AG20443 (cell line): ENCODE results near the gene TRAK1.
A peak's percentile ranks its signal among the peaks of the same experiment; 100 is the strongest.

ENCODE experiments used
- DNase-seq: peaks from one replicate; pipeline ENCODE4 v3.0.0; 2012; ENCODE audit warnings: low spot score, mixed read lengths

The TRAK1 gene

DNA sequence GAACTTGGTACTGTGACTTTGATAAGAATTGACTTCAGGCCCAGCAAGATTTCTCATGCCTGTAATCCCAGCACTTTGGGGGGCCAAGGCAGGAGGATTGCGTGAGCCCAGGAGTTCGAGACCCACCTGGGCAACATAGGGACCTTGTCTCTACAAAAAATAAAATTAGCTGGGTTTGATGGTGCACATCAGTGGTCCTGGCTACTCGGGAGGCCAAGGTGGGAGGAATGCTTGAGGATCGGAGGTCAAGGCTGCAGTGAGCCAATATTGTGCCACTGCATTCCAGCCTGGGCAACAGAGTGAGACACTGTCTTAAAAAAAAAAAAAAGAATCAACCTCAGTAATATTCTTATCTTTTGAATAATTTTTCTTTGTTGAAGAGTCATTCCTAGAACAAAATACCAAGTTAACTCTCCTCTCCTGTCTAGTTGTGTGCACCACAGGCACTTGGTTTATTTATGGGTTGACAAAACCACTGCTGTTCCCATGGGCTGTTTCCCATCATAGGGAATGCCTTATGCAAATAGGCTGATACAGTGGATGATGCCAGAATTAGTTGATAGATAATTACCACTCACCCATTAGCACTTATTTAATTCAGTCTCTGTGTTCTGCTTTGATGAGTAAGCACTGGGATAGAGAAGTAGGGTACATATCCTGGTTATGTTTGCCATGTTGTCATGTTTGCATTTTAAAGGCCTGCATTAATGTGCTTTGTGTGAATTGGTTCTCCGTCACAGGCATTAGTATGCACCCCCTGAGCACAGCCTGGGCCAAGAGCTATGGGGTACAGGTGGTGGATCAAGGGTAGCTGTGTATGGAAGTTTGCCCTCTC is 32.9 kb downstream of the TRAK1 start:
- no peak for DNase-seq

DNA sequence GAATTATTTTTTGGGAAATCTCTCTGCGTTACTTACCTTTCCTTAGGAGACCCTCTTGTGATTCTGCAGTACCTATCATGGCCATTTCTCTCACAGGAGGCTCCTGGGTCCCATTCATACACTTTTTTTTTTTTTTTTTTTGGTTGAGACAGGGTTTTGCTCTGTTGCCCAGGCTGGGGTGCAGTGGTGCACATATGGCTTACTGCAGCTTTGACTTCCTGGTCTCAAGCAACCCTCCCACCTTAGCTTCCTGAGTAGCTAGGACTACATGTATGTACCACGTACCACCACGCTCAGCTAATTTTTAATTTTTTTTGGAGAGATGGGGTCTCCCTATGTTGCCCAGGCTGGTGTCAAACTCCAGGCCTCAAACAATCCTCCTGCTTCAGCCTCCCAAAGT is 36.1 kb downstream of the TRAK1 start:
- DNase-seq: no peak

DNA sequence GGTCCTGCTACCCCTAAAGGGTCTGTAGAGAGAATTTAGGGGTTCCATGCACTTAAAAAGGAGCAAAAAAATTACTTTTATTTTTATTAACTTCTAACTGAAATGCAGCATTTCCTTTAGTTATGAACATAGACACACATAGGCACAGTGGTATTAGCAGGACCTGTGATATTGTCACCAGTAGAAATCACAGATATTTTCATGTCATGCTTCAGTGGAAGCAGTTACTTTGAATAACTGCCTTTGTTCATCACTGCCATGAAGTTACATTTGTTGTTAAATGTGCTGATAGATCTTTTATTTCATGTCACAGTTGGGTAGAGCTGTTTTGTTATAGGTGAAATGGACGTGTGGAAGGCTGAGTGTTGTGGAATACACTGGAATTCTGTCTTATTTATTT is 37.4 kb downstream of the TRAK1 start:
- no peak for DNase-seq

DNA sequence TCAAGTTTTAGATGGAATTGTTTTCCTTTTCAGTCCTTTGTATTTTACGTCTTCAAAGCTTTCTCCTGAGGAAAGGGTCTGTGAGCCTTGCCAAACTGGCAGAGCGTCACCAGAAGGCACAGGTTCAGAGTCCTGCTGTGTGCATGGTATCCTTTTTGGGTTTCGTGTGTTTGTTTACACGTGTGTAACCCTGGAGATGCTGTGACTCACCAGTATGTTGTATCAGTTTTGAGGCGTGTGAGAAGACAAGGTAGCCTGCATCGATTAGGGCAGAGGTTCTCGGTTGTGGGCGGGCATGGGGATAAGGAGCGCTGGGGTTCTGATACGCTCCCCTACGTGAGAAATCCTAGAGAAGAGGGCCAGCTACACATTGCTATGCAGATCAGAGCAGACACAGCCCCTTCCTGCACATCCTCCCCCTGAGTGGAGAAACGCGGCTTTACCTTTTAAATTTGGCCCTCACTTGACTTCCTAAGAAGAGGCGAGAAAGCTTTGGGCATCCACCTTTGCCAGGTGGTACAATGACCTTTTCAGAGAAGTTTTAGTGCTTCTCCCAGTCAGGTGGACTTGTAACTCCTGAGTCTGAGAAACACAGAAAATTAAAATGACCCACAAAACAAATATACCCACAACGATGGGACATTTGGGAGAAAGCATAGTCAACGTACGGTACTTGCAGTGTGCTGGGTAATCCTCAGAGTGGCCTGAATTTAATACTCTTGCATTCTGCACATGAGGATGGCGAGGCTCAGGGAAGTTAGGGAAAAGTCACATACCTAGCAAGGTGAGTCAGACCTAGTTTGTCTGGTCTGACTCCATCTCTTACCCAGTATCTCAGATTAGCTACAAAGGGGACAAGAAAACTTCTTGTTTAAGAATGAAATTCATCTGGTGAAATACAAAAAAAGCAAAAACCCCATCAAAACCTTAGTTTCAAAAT is 38.1 kb downstream of the TRAK1 start:
- no peak for DNase-seq

DNA sequence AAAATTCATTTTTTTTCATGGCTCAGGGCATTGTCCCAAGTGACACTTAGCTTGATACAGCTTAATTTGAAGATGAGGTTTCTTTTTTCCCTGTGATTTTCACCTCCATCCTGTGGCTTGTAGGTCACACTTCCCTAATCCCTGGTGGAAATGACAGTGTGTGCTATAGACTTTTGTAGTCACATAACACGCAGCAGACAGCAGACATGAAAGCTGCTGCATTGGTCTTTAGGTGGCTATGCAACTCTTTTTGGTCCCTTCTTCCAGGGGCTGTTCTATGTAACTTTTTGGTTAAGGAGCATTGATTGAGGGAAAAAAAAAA is 38.8 kb downstream of the TRAK1 start:
- DNase-seq: no peak

DNA sequence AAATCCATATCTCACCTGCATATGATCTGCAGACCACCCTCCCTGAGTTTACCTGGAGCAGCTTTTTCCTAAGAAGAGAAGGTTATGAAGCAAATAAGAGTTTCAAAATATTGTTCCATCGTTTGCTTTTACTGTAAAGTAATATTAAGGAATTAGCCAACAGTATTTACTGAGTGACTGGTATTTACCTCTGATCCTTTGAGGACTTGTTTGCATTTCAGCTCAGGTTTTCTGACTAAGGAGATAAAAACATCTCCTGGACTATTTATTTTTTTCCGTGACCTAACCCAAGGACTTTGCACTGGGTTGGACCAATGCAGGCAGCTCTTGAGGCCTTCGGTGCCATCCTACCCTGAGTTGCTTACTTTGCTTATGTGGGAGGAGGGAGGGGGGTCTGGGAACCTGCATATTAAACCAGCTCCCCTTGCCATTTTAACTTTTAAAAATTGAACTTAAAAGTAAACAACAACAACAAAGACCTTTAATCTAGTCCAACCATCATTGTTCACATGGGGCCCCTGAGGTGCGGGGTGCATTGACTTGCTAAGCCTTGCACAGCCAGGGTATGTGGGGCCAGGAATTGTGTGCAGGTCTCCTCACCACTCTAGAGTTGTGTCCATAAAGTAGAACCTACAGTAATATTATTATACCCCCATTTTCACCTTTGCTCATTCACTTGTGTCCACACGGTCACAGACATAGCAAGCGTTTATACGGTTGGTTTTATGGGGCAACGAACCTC is 39.3 kb downstream of the TRAK1 start:
- no peak for DNase-seq

DNA sequence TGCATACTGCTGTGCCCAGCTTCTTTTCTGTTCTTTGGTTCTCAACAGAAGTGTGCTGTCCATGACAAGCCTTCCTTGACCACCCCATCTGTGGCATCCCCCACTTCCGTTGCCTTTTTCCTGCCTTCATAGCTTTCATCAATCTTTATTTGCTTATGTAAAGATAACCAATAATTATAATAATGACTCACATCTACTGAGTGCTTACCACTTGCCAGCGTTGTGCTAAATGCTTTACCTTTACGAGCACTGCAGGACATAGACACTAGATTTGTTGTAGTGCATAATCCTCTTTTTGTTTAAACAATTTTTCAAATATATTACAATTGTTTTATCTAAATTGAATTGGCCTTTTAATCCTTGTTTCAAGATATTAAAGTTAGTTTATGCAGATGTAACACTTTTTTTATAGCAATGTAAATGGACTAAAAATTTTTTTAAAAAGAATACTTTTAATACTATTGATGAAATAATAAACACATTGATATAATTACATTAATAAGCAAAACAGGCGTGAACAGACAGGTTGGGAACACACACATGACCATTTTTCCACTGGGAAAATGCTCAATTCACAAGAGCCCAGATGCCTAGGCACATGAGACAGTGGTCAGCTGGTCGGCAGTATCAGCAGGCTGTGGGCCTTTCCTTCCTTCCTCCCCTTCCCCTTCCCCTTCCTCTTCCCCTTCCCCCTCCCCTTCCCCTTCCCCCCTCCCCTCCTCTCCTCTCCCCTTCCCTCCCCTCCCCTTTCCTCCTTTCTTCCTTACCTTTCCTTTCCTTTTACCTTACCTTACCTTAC is 42.5 kb downstream of the TRAK1 start:
- no peak for DNase-seq

DNA sequence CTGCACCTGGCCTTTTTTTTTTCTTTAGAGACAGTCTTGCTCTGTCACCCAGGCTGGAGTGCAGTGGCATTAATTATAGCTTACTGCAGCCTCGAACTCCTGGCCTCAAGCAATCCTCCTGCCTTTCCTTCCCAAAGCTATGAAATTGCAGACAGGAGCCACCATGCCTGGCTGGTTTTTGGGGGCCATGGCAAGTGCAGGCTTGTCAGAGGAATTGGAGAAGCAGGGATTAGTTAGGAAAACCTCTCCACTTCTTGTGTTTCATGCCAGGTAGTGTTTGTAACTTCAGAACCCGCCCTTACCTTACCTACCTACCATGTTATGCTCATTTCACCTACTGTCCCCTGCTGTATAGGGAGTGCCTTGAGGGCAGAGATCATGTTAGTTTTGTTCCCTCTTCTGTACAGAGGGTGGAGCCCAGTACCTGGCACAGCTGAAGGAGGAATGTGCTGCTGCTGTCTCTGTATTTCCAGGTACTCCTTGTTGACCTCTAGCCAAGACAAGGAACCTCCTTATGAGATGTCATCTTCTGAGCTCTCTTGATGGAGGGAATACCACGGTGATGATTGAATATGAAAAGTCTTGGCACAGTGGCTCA is 43.8 kb downstream of the TRAK1 start:
- DNase-seq: no peak

DNA sequence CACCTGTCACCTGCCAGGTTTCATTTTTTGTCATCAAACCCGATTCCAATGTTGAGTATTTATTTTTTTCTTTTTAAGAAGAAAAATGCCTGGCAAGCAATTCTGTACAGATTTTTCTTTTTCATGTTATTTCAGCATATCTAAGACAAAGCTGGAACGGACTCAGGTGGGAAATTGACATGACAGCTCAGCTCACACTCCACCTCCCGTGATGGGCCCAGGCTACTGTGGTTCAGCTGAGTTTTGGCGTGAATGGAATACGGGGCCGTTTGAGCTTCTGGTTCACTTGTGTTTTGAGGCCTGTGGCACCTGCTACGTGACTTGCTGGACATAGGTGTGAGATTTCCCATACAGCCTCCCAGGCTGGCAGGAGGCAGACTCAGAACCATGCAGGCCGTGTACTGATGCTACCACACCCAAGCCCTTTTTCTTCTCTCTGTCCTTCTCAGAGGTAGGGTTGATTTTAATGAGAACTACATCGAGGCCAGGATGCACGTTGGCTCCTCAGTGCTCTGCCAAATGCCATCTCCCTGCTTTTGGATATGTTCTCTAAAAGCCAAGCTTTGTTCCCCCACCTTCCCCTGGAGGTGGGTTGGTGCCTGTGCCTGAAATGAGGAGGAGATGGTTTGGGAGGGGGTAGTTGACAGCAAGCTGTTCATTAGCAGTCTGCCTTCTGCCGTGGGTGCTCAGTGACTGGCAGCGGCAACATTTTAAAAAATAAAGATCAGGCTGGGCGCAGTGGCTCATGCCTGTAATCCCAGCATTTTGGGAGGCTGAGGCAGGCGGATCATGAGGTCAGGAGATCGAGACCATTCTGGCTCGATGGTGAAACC is 48.7 kb downstream of the TRAK1 start:
- no peak for DNase-seq

DNA sequence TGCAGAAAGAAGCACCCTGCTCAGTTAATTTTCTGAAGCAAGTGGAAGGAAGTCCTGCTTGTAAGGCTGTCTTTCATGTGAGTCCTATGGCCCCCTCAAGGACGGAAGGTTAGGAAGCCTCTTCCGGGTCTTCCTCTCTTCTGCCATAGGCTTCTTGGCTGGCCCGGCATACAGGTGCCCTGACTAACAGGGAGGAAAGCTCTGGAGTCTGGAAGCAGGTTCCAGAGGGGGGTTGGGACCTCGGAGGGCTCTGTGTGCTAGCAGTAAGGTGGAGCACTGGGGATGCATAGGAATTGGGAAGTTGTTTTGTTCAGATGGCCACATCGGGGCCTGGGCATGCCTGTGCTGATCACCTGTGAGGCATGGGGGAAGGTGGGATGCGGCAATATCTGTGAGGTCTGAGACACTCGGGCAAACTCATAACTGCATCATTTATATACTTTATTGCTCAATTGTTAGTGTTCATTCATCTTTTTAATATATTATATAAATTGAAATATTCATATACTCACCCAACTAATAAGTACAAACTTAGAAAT is 49.6 kb downstream of the TRAK1 start:
- DNase-seq: no peak

DNA sequence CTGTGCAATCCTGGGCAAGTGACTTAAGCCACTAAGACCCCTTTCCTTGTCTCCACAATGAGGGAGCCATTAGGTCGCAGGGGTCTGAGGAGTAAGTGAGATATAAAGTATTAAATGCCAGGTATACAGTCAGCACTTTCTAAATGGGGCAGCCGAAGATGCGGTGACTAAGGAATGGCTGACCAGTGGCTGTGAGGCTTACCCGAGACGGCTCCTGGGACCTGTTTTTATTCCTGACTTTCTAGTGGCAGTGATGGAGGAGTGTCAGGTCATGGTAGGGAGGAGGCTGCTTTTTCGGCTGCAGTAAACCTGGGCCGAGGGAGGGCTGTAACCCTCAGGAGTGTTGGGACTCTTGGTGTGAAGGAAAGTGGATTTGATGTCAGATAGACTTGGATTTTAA is 52.3 kb downstream of the TRAK1 start:
- no peak for DNase-seq

DNA sequence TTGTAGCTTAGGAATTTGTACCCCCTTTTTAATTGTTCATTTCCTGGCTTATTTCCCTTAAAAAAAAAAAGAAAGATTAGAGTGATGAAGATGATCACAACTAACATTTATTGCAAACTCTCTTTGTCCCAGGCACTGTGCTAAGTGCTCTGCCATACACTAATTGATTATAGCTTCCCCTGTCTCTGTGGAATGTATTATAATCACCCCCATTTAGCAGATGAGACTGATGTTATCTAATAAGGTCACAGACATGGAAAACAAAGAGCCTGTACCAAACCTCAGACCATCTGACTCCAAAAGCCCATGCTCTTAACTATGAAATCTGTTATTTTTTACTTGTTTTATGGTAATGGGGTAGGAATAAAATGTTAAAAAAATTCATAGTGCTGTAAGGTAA is 53.1 kb downstream of the TRAK1 start:
- DNase-seq: no peak

DNA sequence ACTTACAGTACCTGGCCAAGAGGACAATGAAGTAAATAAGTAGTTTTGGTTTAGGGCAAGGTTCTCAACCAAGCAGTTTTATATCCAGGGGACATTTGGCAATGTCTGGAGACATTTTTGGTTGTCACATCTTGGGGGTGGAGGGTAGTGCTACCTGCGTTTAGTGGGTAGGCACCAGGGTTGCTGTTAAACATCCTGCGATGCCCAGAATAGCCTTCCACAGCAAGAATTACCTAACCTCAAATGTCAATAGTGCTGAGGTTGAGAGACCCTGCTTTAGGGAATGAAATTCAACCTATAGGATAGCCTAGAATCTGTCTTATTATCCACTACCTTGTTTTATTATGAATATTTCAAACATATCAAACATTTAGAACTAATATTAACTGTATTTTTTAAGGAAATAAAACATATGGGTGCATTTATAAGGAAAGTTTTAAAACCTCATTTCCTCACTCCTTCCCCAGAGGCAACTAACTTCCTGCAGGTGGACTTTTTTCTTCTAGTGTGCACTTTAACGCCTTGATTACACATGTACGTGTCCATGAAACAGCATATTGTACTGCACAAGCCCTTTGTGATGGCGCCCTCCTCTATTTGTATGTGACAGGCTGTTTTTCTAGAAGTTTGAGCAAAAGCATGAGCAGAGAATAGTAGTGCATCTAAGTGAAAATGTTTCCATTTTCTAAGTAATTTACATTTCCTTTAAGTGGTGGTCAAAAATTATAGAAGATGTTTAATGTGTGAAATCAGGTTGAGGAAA is 57.1 kb downstream of the TRAK1 start:
- no peak for DNase-seq

DNA sequence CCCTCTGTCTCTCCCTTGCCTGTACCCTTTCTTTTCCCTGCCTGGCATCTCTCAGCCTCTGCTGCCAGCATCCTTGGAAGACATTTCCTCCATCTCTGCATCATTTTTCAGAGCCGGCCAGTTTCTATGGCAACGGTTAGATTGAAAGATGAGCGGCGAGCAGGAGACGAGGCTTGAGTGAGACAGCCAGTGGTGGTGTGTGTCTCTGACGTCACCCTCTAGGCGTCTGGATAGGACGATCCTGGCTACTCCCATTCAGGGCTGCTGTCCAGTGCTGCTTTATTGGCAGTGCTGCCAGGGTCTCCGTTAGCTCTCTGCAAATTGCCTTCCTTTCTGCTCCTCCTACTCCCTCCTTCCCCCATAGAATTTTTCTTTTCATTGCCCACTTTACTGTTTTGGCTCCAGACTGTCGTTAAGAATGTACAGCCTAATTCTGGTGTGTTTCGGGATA is 57.9 kb downstream of the TRAK1 start:
- DNase-seq: peak; percentile 87

DNA sequence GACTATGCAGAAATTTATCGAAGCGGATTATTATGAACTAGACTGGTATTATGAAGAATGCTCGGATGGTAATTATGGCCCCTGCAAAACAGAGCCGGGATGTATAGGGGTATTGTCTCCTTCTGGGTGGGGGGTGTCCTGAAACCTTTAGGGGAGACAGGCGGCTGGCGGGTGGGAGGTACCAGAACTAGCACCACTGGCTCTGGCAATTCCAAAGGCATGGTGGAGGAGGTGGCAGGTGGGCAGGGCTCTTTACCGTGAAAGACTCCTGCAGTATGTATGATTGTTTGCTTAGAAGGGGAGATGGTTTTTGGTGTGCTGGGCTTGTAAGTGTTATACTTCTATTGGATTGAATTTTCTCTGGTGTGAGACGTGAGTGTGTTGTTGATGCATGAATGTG is 58.4 kb downstream of the TRAK1 start:
- DNase-seq: no peak

DNA sequence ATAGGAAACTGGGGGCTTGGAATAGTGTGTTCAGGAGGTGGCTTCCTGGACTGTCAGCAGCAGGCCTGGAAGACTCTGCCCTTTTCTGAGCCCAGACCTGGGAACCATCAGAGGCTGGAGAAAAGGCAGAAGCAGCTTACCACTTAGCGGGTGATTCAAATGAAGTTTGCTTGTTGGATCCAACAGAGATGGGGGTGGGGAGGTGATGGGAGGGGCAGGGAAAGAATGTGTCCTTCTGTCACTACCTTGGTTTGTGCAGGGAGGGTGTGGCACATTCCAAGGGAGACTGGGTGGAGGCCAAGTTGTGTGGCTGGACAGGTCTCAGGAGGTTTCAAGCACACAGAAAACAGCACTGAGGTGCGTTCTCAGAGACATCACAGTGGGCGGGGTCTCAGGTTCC is 58.8 kb downstream of the TRAK1 start:
- DNase-seq: no peak

DNA sequence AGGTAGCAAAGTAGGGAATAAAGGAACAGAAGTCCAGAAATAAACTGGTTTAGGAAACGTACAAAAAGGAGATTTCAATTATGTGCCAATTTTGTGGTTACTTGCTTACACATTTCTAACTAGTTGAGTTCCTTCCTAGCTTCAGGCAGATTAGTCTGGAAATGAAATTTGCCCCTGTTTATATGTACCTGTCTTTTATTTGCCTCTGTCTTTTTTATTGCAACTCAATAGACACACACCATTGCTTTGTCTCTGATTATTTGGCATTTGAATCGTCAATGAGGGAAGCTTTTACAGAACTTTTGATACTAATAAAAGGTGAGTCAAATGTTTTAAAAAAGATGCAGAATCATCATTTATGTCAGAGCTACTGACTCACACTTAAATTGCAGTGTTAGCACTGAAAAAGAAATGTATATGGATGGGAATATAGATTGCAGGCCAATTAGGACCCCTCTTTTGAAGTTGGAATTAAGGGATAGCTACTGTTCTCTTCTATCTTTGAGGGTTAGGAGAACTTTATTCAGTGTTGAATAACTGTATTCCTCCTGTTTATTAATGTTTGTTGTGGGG is 60.5 kb downstream of the TRAK1 start:
- DNase-seq: no peak

DNA sequence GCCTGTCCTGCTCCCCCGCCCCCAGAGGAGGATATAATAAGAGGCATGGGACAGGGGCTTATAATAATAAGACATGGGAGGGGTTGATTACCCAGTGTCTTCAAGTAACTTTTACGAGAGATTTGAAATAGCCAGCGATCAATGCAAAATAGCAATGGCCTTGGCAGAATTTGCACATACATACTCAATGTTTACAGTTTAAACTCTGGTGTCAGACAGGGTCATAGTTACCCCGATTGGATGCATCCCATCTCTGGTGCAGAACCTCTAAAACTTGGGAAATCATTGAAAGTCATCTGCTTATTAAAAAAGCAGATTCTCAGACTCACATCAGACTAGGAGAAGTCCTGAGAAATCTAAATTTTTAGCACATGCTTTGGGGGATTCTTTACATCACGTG is 61.0 kb downstream of the TRAK1 start:
- no peak for DNase-seq

DNA sequence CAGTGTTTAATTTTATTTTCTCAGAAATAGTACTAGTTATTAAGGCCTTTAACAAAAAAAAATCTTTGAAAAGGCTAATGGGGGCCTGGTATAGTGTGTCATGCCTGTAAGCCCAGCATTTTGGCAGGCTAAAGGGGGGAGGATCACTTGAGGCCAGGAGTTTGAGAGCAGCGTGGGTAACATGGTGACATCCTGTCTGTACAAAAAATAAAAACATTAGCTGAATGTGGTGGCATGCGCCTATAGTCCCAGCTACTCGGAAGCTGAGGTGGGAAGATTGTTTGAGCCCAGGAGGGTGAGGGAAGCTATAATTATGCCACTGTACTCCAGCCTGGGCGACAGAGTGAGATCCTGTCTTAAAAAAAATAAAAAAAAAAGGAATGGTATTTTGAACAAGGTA is 61.9 kb downstream of the TRAK1 start:
- DNase-seq: no peak
